Activated naive CD4-positive, alpha-beta T cell treated with anti-CD3 and anti-CD28 coated beads for 36 hours (primary cell): ENCODE results near the gene GTF3C5. TPM values are rescaled to one million over a fixed set of nuclear protein-coding genes. Genes with fewer than 3 reads are reported as not detected.

Experiments
- CTCF ChIA-PET: fragments of 350-600 bp; sonication (Branson Sonifier 250); formaldehyde crosslinking; loops from one replicate; lab custom pipeline; 2021; ENCODE audit warnings: antibody characterized with exemption; lab: Charles Lee
- DNase-seq: peaks from one replicate; pipeline ENCODE4 v3.0.0-alpha.2; 2020
- H3K27ac Mint-ChIP-seq: one replicate; pipeline ENCODE4 v1.8.0; 2021; ENCODE audit warnings: mild to moderate bottlenecking, mixed read lengths
- H3K27me3 Mint-ChIP-seq: one replicate; pipeline ENCODE4 v1.8.0; 2021; ENCODE audit warnings: low read depth, mixed read lengths
- H3K36me3 Mint-ChIP-seq: one replicate; pipeline ENCODE4 v1.8.0; 2021; ENCODE audit warnings: low read depth, mixed read lengths
- H3K4me1 Mint-ChIP-seq: one replicate; pipeline ENCODE4 v1.8.0; 2021; ENCODE audit warnings: low read depth, mixed read lengths
- H3K4me3 Mint-ChIP-seq: one replicate; pipeline ENCODE4 v1.8.0; 2021; ENCODE audit warnings: mild to moderate bottlenecking, moderate library complexity, mixed read lengths
- H3K9me3 Mint-ChIP-seq: one replicate; pipeline ENCODE4 v1.8.0; 2021; ENCODE audit warnings: mixed read lengths
- intact Hi-C: fragments of 100-400 bp; cut with micrococcal nuclease; formaldehyde crosslinking; loops from one replicate; pipeline ENCODE4 v1.15.1; 2023
- microRNA-seq: library from miRNA; unstranded; fragments of <30 nt; microRNA quantifications from one replicate; pipeline ENCODE4 v1.2.0, GENCODE V29; 2022; ENCODE audit warnings: borderline microRNAs expressed, borderline replicate concordance
- total RNA-seq, 2 experiments: library from RNA; stranded (reverse); gene quantifications; one replicate each; pipeline ENCODE4 v1.2.3, GENCODE V29; 2021

The GTF3C5 gene
- total RNA-seq, 2 experiments from 2014 or later, result 102 to 108 TPM

DNA sequence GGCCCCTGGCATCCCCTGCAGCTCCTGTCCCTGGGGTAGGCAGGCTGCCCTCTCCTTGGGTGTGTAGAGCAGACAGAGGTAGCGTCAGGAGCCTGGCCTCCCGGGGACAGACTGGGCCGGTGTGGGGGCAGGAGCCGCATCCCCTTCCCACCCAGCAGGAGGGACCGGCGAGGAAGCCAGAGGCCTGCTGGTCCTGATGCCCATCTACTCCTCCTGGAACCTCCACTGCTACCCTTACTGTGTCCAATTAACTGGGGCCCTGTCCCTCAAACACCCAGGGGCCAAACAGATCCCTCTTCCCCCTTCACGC is 74.6 kb downstream of the GTF3C5 start:
- Mint-ChIP-seq H3K36me3 (peaks cover 32% of the 10 kb centered on the region), H3K27me3 (no peaks in the 10 kb centered on the region), H3K27ac (no peak overlapping the region), H3K4me1 (peaks cover 7% of the 10 kb centered on the region), H3K9me3 (no peaks in the 10 kb centered on the region), H3K4me3 (no peak overlapping the region)
- intact Hi-C loops, result no loop called here
- CTCF ChIA-PET, result interaction anchor here (1.5 to 2.0 kb wide), 2 partner anchors 39 to 42 kb away, joined by 6 to 7 read pairs; no protein-coding TSS in a partner anchor
- DNase-seq, result no peak

- DNase-seq, result no peak
- Mint-ChIP-seq H3K27me3 (no peaks in the 10 kb centered on the region), H3K4me3 (no peak overlapping the region), H3K27ac (no peak overlapping the region), H3K9me3 (no peaks in the 10 kb centered on the region), H3K4me1 (peaks cover 7% of the 10 kb centered on the region), H3K36me3 (peaks cover 21% of the 10 kb centered on the region)
- CTCF ChIA-PET, result interaction anchor here (1.5 to 2.0 kb wide), 2 partner anchors 37 to 41 kb away, joined by 6 to 7 read pairs; no protein-coding TSS in a partner anchor
- intact Hi-C loops, result no loop called here
These were observed 75.9 kb downstream of the GTF3C5 start for GRCh38 chr9:133106511-133107244.

- intact Hi-C loops, result no loop called here
- CTCF ChIA-PET, result interaction anchor here (1.4 to 2.0 kb wide), 3 partner anchors 37 to 78 kb away, joined by 4 to 10 read pairs (median 6); no protein-coding TSS in a partner anchor
- Mint-ChIP-seq H3K4me3 (no peak overlapping the region), H3K27me3 (no peaks in the 10 kb centered on the region), H3K4me1 (peaks cover 7% of the 10 kb centered on the region), H3K27ac (no peak overlapping the region), H3K9me3 (no peaks in the 10 kb centered on the region), H3K36me3 (peaks cover 21% of the 10 kb centered on the region)
- DNase-seq, result no peak
These were observed 76.5 kb downstream of the GTF3C5 start for GRCh38 chr9:133107245-133107722.

Small RNAs within 50 kb of the gene (microRNA-seq; reads per million reads assigned to microRNA genes)
- gene MIR6877, result 6.6 reads per million, percentile 9 among the genes with 10 or more reads in this experiment

Other genes starting within 250 kb of the GTF3C5 start
- gene AK8, start 152.7 kb upstream of the GTF3C5 start, total RNA-seq, result not detected
- 1 to 10 TPM; 2.5 to 2.9 TPM for gene SPACA9, start 152.1 kb upstream of the GTF3C5 start, total RNA-seq
- 10 to 100 TPM; 18.8 to 19.7 TPM for gene TSC1, start 86.4 kb upstream of the GTF3C5 start, total RNA-seq
- not detected for gene GFI1B, start 52.3 kb upstream of the GTF3C5 start, total RNA-seq
- 1 to 10 TPM; 2.1 to 2.2 TPM for gene CEL, start 31.0 kb downstream of the GTF3C5 start, total RNA-seq
- 10 to 100 TPM; 29.5 to 32.5 TPM for gene RALGDS, start 90.2 kb downstream of the GTF3C5 start, total RNA-seq
- gene GBGT1, start 132.9 kb downstream of the GTF3C5 start, total RNA-seq, result 1 to 10 TPM; 3.9 to 4.7 TPM
- not detected for gene OBP2B, start 178.3 kb downstream of the GTF3C5 start, total RNA-seq
- not detected for gene ABO, start 244.2 kb downstream of the GTF3C5 start, total RNA-seq